ENCODE data around the gene RERG. TPM values are rescaled to one million over a fixed set of nuclear protein-coding genes. Genes with fewer than 3 reads are reported as not detected.

The RERG gene
- total and polyA plus RNA-seq, 2 experiments from 2014 or later: not detected

DNA sequence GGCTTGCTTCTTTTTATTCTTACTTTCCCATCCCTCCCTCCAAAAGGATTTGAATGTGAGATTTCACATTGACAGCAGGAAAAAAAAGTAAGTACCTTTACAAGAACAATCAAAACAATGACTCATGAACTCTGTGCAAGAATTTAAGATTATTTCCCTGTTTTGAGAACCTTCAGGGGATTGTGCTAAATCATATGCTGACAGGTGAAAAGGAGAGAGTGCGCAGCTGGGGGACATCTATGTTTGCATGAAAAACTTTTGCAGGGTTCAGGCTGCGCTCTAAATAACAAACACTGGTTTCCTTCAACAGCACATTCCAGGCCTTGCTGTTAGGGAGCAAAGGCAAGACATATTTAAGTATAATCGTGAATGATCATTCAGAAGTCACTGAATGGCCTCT lies 27.3 kb downstream of the RERG start:
- no peak for DNase-seq
- in situ Hi-C loops (cut with MboI): no loop called here
- Histone ChIP-seq H3K9me2 (ENCODE audit: insufficient read depth) (no peaks in the 10 kb centered on the region), H3K9ac (no peak overlapping the region), H3K4me3 (no peak overlapping the region), H3K27ac (no peak overlapping the region), H3K36me3 (ENCODE audit: low read depth) (no peaks in the 10 kb centered on the region), H2AFZ (no peak overlapping the region), H3K4me2 (ENCODE audit: unreplicated experiment) (no peak overlapping the region), H3K4me1 (ENCODE audit: insufficient read depth) (no peaks in the 10 kb centered on the region), H4K20me1 (ENCODE audit: insufficient read depth) (no peaks in the 10 kb centered on the region), H3F3A (ENCODE audit: insufficient read depth) (no peaks in the 10 kb centered on the region), H3K9me3 (ENCODE audit: low read depth) (no peaks in the 10 kb centered on the region), H3K27me3 (replicated peaks; ENCODE audit: insufficient read depth) (0 out of 2 replicates have a peak, but pooled peaks cover 4% of the 10 kb centered on the region), H3K79me2 (ENCODE audit: insufficient read depth) (no peaks in the 10 kb centered on the region)
- no peak for TF ChIP-seq EZH2 (IDR thresholded peaks at IDR 0.05; ENCODE audit: insufficient read depth, poor library complexity, severe bottlenecking)
- no peak for TF ChIP-seq EZH2phosphoT487 (IDR thresholded peaks at IDR 0.05; ENCODE audit: insufficient read depth, low read depth)
- WGBS, 2 experiments (ENCODE audit: low coverage in 1 of 2, low lambda C conversion rate in 2 of 2, missing lambda C conversion rate in 2 of 2): 63 to 70% methylated on average over 3 of the region's 3 CpGs

DNA sequence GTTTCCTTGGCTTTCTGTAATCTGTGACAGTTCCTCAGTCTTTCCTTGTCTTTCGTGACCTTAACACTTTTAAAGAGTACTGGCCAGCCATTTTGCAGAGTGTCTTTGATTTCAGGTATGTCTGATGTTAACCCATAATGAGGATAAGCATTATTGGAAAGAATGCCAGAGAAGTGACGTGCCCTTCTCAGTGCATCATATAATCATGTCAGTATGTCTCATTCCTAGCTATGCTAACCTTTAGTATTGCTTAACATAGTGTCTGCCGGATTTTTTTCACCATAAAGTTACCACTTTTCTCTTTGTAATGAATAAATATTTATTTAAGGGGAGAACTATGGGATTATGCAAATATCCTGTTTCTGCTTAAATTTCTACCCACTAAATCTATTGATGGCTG lies 28.5 kb downstream of the RERG start:
- Histone ChIP-seq H3K36me3 (ENCODE audit: low read depth) (no peaks in the 10 kb centered on the region), H4K20me1 (ENCODE audit: insufficient read depth) (no peaks in the 10 kb centered on the region), H3K4me3 (no peak overlapping the region), H3K27ac (no peak overlapping the region), H3K4me2 (ENCODE audit: unreplicated experiment) (no peak overlapping the region), H2AFZ (no peak overlapping the region), H3F3A (ENCODE audit: insufficient read depth) (no peaks in the 10 kb centered on the region), H3K9me3 (ENCODE audit: low read depth) (no peaks in the 10 kb centered on the region), H3K27me3 (replicated peaks; ENCODE audit: insufficient read depth) (0 out of 2 replicates have a peak, but pooled peaks cover 4% of the 10 kb centered on the region), H3K79me2 (ENCODE audit: insufficient read depth) (no peaks in the 10 kb centered on the region), H3K9me2 (ENCODE audit: insufficient read depth) (no peaks in the 10 kb centered on the region), H3K4me1 (ENCODE audit: insufficient read depth) (no peaks in the 10 kb centered on the region), H3K9ac (no peak overlapping the region)
- in situ Hi-C loops (cut with MboI): no loop called here
- no peak for TF ChIP-seq EZH2phosphoT487 (IDR thresholded peaks at IDR 0.05; ENCODE audit: insufficient read depth, low read depth)
- no peak for TF ChIP-seq EZH2 (IDR thresholded peaks at IDR 0.05; ENCODE audit: insufficient read depth, poor library complexity, severe bottlenecking)
- WGBS, 2 experiments (ENCODE audit: low coverage in 1 of 2, low lambda C conversion rate in 2 of 2, missing lambda C conversion rate in 2 of 2): 34 to 35% methylated on average over 3 of the region's 3 CpGs
- peak; percentile 15 for DNase-seq

DNA sequence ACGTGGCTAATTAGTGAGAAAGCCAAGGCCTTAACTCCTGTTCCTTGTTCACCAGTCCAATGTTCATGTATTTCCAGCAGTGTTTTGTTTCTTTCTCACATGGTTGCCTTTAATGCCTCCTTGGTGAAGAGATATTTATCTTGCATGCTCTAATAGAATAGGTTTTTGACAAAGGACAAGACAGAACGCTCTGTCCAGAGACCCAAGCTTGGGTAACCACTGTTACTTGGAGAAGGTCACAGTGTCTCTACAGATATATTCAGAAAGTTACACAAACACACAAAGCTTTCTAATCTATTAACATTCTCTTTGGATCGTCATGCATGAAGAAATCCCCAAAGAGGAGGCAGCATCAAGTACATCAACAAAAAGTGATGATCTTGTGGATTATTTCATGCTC lies 33.1 kb downstream of the RERG start:
- Histone ChIP-seq H3K27ac (no peak overlapping the region), H3F3A (ENCODE audit: insufficient read depth) (no peaks in the 10 kb centered on the region), H3K27me3 (replicated peaks; ENCODE audit: insufficient read depth) (no peaks in the 10 kb centered on the region), H3K79me2 (ENCODE audit: insufficient read depth) (no peaks in the 10 kb centered on the region), H3K9me2 (ENCODE audit: insufficient read depth) (no peaks in the 10 kb centered on the region), H3K36me3 (ENCODE audit: low read depth) (no peaks in the 10 kb centered on the region), H2AFZ (no peak overlapping the region), H3K9ac (no peak overlapping the region), H3K4me3 (no peak overlapping the region), H3K4me2 (ENCODE audit: unreplicated experiment) (no peak overlapping the region), H3K9me3 (ENCODE audit: low read depth) (no peaks in the 10 kb centered on the region), H3K4me1 (ENCODE audit: insufficient read depth) (no peaks in the 10 kb centered on the region), H4K20me1 (ENCODE audit: insufficient read depth) (no peaks in the 10 kb centered on the region)
- 52 to 60% methylated on average over 3 of the region's 3 CpGs for WGBS, 2 experiments (ENCODE audit: low coverage in 1 of 2, low lambda C conversion rate in 2 of 2, missing lambda C conversion rate in 2 of 2)
- DNase-seq: no peak
- TF ChIP-seq EZH2phosphoT487 (IDR thresholded peaks at IDR 0.05; ENCODE audit: insufficient read depth, low read depth) (no peak), EZH2 (IDR thresholded peaks at IDR 0.05; ENCODE audit: insufficient read depth, poor library complexity, severe bottlenecking) (no peak)
- in situ Hi-C loops (cut with MboI): no loop called here

- no peaks in the 10 kb centered on the region for H3K36me3 ChIP-seq (ENCODE audit: low read depth)
- H3K27me3 ChIP-seq (replicated peaks; ENCODE audit: insufficient read depth): no peaks in the 10 kb centered on the region
- no peaks in the 10 kb centered on the region for H4K20me1 ChIP-seq (ENCODE audit: insufficient read depth)
- WGBS, 2 experiments (ENCODE audit: low coverage in 1 of 2, low lambda C conversion rate in 2 of 2, missing lambda C conversion rate in 2 of 2): 0% methylated on average over 1 of the region's 1 CpG
- H3K4me3 ChIP-seq: no peak overlapping the region
- in situ Hi-C loops (cut with MboI): no loop called here
- no peaks in the 10 kb centered on the region for H3K9me2 ChIP-seq (ENCODE audit: insufficient read depth)
- H3K9me3 ChIP-seq (ENCODE audit: low read depth): no peaks in the 10 kb centered on the region
- no peak overlapping the region for H3K9ac ChIP-seq
- DNase-seq: no peak
- H3K79me2 ChIP-seq (ENCODE audit: insufficient read depth): no peaks in the 10 kb centered on the region
- no peak overlapping the region for H3K27ac ChIP-seq
- no peak for TF ChIP-seq EZH2 (IDR thresholded peaks at IDR 0.05; ENCODE audit: insufficient read depth, poor library complexity, severe bottlenecking)
- no peak for TF ChIP-seq EZH2phosphoT487 (IDR thresholded peaks at IDR 0.05; ENCODE audit: insufficient read depth, low read depth)
- no peak overlapping the region for H3K4me2 ChIP-seq (ENCODE audit: unreplicated experiment)
- H3K4me1 ChIP-seq (ENCODE audit: insufficient read depth): no peaks in the 10 kb centered on the region
- H2AFZ ChIP-seq: no peak overlapping the region
- no peaks in the 10 kb centered on the region for H3F3A ChIP-seq (ENCODE audit: insufficient read depth)
These were observed 34.6 kb downstream of the RERG start for GRCh38 chr12:15186597-15186996.

GRCh38 chr12:15184484-15184883 lies 36.7 kb downstream of the RERG start:
- H3K9me3 ChIP-seq (ENCODE audit: low read depth): no peaks in the 10 kb centered on the region
- peaks cover 9% of the 10 kb centered on the region; the same call in 1 of the 2 replicates for H3K27me3 ChIP-seq (replicated peaks; ENCODE audit: insufficient read depth)
- no peaks in the 10 kb centered on the region for H3K9me2 ChIP-seq (ENCODE audit: insufficient read depth)
- H3K79me2 ChIP-seq (ENCODE audit: insufficient read depth): no peaks in the 10 kb centered on the region
- no peak overlapping the region for H2AFZ ChIP-seq
- H3K4me3 ChIP-seq: no peak overlapping the region
- no peak overlapping the region for H3K4me2 ChIP-seq (ENCODE audit: unreplicated experiment)
- H4K20me1 ChIP-seq (ENCODE audit: insufficient read depth): no peaks in the 10 kb centered on the region
- 64 to 74% methylated on average over 4 of the region's 4 CpGs for WGBS, 2 experiments (ENCODE audit: low coverage in 1 of 2, low lambda C conversion rate in 2 of 2, missing lambda C conversion rate in 2 of 2)
- H3K9ac ChIP-seq: no peak overlapping the region
- H3K27ac ChIP-seq: no peak overlapping the region
- H3K36me3 ChIP-seq (ENCODE audit: low read depth): no peaks in the 10 kb centered on the region
- no peaks in the 10 kb centered on the region for H3K4me1 ChIP-seq (ENCODE audit: insufficient read depth)
- TF ChIP-seq EZH2phosphoT487 (IDR thresholded peaks at IDR 0.05; ENCODE audit: insufficient read depth, low read depth): no peak
- no peak for TF ChIP-seq EZH2 (IDR thresholded peaks at IDR 0.05; ENCODE audit: insufficient read depth, poor library complexity, severe bottlenecking)
- in situ Hi-C loops (cut with MboI): no loop called here
- DNase-seq: no peak
- no peaks in the 10 kb centered on the region for H3F3A ChIP-seq (ENCODE audit: insufficient read depth)
